SU-DHL-6 (cell line): Measurements from ENCODE around the gene ARHGAP30.
"Not testable (repeated sequence)": the region's sequence is repeated elsewhere in the genome, so short reads cannot be mapped to it uniquely, and the experiment has no call there.

Source experiments
- CTCF ChIP-seq: fragments of 200-600 bp; sonication (generic); IDR thresholded peaks from one replicate; pipeline ENCODE4 v1.5.1; 2017; ENCODE audit warnings: antibody characterized with exemption, mild to moderate bottlenecking, low read length, moderate library complexity; ENCODE audit not compliant: insufficient read depth, poor library complexity, severe bottlenecking
- EZH2phosphoT487 ChIP-seq: fragments of 200-600 bp; sonication (generic), shearing (Covaris generic); conservative IDR thresholded peaks from 2 replicates; pipeline ENCODE4 v1.6.1; 2018; ENCODE audit warnings: mild to moderate bottlenecking, antibody characterized with exemption, low read length, moderate library complexity, mixed read lengths

GRCh38 chr1:161115961-161116360 lies 46.3 kb upstream of the ARHGAP30 start:
- not testable (repeated sequence) for TF ChIP-seq CTCF, EZH2phosphoT487
